Middle frontal gyrus (tissue), 1 donor: ENCODE measurements around the gene LSM14A.

ENCODE experiments used
- DNase-seq: peaks from one replicate; pipeline ENCODE4 v3.0.0-alpha.2; 2015; ENCODE audit warnings: low spot score; ENCODE audit errors: extremely low spot score

Gene LSM14A

DNA sequence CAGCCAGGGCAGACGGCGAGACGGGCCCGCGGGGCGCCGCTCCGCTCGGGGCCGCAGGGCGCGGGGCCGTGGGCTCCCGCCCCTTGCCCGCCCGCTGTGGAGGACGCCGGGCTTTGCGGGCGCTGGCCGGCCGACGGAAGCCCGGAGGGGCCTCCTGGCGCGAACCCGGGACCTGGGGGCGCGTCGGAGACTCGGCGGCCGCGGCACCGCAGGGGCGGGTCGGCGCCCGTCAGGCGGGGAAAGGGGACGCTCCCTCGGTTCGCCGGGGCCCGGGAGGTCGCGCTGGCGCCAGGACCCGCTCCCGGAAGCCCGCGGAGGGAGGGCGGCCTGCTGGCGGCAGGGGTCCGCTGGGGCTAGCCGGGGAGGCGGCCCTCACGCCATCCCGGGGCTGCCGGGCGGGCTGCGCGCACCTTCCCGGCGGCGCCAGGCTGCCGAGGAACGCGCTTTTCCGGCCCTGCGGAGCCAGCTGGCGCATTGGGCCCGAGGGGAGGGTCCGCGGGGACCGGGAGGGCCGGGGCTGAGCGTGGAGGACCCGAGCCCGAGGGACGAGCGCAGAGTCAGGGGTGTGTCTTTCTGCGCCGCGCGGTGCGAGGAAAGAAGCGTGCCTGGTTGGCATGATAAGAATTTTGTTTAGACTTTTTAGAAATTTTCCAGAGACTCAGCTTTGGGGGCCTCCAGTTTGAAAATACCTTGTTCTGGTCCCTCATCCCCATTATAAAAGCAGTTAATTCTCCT is 82.6 kb downstream of the LSM14A start:
- no peak for DNase-seq

DNA sequence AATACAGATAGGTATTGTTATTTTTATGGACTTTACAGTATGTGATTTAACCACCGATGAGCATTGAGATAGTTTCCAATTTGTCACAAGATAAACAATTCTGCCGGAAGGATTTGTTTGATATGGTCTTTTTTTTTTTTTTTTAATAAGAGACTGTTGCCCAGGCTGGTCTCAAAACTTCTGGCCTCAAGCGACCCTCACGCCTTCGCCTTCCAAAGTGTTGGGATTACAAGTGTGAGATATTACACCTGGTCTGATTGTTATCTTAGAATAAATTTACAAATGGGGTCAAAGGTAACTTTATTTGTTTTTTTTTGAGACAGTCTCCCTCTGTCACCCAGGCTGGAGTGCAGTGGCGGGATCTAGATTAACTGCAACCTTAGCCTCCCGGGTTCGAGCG is 83.2 kb downstream of the LSM14A start:
- DNase-seq, result no peak

DNA sequence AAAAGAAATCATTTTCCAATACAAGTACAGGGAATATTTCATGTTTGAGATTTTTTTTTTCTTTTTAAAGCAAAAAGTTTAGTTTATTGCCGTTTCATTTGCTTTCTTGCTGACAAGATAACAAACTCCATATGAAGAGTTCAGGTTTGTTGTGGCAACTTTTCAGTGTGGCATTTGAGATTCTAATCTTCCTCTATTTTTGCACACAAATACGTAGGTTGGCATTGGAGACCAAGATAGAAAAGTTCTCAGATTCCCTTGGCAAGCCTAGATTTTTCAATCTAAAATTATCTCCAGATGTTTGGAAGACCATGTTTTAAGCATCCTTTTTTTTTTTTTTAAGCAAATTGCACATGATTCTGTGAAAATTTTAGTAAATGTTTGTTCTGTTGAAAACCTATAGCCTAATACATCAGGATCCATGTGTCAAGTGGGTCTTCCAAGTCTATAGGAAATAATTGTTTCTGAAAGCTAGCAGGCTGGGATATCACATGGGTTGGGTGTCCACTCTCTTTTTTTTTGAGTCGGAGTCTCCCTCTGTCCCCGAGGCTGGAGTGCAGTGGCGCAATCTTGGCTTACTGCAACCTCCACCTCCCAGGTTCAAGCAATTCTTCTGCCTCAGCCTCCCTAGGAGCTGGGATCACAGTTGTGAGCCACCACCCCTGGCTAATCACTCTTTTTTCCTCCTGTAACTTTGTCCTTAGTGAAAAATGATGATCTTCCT is 84.7 kb downstream of the LSM14A start:
- DNase-seq, result no peak

DNA sequence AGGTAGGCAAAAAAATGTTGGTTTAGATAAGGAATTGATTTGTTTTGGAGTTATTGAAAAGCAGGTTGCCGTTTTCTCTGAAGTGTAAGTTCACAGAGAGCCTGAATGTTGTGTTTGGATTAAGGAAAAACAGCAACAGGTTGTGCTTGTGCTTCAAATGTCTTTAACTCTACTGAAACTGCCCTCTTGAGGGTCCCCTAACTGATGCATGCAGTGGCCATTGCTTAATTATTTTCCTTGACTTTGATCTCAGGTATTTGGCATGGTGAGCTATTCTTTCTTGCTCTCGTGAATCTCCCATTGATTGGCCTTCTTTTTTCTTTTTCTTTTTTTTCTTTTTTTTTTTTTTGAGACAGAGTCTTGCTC is 85.2 kb downstream of the LSM14A start:
- DNase-seq, result no peak

DNA sequence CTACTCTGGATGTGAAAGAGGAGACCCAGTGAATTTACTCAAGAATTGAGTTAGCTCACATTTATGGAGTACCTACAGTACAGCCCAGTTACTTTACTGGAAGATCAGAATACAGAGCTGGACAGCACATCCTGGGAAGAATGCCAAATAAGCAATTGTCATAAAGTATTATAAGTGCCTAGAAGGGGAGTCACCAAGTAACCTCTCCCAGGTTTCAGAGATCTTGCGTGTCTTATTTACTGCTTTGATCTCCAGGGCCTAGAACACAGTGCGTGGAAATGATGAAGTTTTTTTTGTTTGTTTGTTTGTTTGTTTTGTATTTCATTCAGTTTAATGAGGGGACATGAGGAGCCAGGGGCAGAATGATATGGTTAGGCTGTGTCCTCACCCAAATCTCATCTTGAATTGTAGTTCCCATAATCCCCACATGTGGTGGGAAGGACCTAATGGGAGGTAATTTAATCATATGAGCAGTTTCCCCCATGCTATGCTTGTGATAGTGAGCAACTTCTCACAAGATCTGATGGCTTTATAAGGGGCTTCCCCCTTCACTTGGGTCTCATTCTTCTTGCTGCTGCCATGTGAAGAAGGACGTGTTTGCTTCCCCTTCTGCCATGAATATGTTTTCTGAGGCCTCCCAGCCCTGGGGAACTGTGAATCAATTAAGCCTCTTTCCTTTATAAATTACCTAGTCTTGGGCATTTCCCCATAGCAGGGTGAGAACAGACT is 87.2 kb downstream of the LSM14A start:
- no peak for DNase-seq

DNA sequence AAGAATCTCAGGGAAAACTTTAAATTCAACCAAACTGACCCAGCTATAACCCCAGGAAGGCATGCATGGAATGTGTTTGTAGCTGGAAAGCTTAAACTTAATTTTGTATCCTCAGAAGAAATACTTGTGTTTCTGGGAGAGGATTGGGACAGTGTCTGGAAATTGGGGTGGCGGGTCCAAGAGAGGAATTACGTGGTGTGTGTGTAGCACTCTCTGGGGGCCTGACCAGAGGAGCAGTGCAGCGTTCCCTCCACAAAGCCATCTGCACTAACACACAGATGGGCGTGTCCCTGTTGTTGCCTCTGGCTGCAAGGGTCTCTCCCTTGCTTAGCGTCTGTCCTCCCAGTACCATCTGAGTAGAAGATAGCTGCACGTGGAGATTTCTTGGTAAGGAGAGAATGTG is 88.5 kb downstream of the LSM14A start:
- DNase-seq, result no peak

DNA sequence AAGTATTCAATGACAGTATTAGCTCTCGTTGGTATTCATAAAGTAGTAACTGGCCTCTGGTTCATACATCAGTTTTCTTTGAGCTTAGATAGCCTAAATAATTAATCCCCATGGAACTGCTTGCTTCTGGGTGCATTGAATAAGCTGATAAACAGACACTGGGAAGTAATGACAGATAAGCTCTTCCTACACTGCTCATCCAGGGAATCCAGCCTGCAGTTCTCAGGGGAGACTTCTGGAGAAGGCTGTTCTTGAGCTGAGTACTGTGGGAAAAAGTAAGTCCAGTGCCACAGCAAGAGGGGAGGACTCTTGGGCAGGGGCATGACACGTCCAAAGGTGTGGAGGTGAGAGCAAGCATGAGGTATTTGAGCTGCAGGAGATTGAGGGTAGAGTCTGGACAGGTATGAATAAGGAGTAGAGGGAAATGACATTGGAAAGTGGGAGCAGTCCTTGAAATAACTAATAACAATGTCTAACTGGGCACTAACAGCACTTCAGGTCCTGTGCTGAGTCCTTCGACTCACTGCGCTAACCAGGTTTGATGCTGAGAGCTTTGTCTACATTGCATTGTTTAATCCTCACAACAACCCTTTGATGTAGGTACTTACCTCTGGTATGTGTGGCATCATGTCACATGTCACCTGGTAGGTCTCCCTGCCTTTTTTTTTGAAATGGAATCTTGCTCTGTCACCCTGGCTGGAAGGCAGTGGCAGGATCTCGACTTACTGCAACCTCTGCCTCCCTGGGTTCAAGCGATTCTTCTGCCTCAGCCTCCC is 89.2 kb downstream of the LSM14A start:
- DNase-seq, result no peak

DNA sequence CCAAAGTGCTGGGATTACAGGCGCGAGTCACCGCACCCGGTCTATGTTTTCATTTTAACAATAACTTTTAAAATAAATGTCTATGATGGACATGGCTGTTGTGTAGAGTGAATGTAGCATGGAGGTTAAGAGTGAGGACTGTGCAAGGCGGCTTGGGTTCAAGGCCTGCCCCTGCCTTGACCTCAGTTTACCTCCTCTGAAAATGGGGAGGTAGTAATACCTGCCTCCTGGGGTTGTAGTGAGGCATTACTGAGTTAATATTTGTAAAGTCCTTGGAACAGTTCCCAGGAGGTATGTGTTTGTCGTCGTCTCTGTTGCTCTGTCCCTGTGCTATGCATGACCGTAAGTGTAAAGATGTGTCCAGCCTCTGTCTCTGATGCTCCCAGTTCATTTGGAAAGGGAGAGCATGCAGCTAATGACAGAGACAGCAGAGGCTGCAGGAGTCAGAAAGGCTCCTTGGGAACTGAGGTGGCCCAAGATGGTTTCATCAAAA is 91.5 kb downstream of the LSM14A start:
- no peak for DNase-seq

DNA sequence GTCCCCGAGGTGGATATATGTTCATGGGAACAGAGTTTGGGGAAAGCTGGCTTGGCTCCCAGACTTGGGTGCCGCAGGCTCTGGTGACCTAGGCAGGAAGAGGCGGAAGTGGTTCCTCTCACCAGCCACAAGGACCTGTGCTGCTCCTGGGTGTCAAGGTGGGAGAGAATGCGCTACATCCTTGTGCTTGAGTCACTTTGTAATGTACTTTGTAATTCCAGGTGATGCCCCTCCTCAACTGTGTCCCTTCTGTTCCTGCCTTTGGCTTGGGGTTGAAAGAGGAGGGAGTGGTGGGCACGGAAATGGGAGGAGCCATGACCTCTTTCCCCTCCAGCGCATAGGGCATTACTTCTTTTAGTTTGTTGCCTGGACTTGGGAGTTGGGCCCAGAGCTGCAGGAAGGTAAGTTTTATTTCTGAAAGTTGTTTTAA is 92.9 kb downstream of the LSM14A start:
- no peak for DNase-seq

DNA sequence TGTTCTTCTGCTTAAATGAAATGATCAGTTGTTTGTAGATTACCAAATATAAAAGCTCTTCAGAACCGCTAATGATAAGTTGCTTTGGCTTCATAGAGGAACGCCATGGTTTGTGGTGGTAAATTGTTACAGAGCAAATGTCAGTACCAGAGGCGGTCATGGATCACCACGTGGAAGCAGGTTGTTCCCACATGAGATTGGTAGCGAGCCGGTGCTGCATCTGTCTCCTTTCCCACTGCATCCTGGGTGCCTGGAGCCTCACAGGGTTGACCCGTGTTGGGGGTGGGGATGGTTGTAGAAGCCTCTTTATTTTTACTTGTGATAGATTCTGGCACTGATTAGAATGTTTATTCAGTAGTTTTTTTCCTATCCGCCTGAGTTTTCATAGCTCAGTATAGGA is 96.8 kb downstream of the LSM14A start:
- DNase-seq, result no peak

DNA sequence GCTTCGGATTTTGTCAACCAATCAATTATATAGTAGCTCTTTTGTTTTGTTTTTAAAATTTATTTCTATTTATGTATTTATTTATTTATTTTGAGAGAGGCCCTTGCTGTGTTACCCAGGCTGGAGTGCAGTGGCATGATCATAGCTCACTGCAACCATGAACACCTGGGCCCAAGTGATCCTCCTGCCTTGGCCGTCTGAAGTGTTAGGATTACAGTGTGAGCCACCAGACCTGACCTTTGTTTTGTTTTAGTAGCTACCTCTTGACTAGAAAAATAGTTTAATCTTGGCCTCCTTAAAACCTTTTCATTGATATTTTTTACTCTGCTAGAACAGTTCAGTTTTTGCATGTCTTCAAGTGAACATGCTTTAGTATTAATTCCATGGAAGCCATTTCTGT is 97.2 kb downstream of the LSM14A start:
- no peak for DNase-seq

DNA sequence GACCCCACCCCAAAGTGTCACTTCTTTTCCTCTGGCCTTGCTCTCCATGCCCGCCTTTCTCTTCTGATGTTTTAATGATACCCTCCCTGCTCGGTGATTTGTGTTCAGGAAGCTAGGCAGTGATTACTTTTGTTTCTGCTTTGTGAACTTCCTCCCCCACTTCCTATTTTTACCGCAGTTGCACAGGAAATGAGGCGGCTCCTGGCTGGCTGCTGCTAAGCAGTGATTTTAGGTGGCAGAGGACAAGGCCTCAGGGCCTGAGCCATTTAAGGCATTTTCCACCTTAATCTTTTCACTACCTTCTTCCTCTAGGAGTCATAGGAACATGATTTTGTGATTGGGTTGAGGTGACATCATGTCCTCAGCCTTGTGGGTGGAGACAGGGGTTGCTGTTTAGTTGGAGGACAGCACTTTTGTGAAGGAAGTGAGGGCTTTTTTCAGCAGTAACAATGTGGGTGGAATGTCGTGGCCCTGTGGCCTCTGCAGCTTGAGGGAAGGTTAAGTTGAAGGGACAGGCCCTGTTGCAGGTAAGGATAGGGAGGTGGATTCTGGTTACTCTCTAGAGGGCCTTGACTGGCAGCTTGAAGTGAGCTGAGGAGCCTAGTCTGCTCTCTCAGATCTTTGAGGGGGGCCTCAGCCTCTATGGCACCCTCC is 97.8 kb downstream of the LSM14A start:
- no peak for DNase-seq

DNA sequence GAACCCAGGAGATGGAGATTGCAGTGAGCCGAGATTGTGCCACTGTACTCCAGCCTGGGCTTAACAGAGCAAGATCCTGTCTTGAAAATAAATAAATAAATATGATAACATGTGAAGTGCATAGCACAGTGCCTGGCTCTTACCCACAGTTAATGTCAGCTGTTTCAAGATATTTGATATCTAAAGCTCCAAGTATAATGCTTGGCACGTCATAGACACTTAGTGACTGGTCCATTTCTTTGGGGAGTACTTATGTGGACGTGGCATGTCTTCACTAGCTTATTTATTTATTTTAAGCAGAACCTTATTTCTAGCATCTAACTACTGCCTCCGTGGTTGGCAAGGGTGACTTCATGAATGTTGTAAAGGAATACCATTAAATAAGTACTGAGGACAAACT is 100.8 kb downstream of the LSM14A start:
- no peak for DNase-seq

DNA sequence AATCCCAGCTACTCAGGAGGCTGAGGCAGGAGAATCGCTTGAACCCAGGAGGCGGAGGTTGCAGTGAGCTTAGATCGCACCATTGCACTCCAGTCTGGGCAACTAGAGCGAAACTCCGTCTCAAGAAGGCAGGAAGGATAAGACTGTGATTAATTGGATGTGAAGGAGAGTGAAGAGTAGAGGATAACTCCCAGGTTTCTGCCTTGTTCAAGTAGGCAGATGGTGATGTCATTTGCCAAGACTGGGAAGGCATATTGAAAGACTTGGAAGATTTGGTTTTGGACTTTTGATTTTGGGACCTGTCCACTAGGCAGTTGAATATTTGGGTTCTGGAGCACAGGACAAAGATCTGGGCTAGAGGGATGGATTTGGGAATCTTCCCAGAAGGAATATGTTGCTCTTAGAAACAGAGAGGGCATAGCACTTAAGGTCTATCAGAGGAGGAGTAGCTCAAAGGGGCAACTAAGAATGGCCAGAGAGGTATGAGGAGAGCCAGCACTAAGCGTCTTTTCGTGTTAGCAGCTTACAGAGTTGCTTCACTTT is 102.1 kb downstream of the LSM14A start:
- no peak for DNase-seq

DNA sequence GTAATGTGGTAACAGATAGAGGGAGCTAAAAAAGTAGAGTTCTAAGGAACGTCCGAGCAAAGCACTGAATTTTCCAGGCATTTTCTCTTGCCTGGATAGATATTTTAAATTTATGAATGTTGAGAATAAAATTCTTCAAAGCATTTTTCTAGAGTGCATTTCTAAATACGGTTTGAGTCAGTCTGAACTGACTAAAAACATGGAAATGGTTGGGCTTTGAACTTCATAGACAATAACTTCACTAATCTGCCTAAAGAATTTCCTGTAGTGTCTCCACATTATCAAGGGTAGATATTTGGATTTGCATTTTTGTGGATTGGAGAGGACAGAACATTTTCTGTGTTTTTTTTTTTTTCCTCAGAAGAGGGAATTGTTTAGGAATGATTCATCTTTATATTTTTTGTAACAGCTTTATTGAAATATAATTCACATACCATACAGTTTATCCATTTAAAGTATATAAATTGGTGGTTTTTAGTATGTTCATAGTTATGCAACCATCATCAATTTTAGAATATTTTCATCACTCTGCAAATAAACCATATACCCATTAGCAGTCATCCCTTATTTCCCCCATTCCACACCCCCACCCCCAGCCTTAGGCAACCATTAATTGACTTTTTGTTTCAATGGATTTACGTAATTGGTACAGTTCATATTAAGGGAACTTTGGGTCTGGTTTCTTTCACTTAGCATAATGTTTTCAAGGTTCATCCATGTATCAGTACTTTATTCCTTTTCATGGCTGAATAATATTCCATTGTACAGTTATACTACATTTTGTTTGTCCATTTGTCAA is 102.7 kb downstream of the LSM14A start:
- no peak for DNase-seq

DNA sequence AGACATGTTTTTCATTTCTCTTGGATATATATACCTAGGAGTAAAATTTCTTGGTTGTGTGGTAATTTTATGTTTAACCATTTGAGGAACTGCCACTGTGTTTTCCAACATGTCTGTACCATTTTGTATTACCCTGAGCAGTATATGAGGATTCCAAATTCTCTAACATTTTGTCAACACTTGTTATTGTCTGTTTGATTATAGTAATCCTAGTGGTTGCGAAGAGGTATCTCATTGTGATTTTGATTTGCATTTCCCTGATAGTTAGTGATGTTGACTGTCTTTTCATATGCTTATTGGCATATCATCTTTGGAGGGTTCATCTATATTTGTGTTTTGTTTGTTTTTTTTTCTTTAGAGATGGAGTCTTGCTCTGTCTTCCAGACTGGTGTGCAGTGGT is 103.4 kb downstream of the LSM14A start:
- DNase-seq, result no peak

DNA sequence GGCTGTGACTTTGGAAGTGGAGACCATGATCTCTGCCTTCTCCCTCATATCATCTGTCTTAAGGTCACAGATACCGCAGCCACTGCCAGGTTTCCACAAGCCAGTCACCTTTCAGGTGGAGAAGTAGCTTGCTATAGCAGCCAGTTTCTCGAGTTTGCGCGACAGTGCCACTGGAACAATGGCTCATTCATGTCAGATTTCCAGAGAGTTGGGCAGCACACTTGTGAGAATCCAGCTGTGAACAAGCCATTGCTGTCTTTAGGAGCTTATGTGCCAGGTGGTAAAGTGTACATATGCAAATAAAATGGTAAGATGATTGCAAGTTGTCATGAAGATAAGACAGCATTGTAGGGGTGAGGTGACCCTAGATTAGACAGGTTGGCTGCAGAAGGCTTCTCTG is 104.3 kb downstream of the LSM14A start:
- no peak for DNase-seq

DNA sequence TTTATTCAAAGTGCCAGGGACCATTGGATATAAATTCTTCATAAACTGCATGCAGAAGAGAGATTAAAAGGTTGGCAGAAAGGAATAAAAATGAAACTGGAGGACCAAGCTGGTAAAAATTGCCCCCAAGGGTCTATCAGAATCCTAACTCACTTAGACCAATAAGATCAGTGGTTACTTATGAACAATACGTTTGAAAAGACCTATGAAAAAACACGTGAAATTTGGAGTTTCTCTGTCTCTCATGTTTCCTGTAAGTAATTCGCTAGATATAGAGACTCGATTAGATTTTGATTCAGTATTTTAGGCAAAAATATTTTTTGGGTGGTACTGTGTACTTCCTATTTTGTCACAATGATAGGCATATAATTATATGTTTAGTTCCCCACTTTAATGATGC is 104.9 kb downstream of the LSM14A start:
- DNase-seq, result no peak

DNA sequence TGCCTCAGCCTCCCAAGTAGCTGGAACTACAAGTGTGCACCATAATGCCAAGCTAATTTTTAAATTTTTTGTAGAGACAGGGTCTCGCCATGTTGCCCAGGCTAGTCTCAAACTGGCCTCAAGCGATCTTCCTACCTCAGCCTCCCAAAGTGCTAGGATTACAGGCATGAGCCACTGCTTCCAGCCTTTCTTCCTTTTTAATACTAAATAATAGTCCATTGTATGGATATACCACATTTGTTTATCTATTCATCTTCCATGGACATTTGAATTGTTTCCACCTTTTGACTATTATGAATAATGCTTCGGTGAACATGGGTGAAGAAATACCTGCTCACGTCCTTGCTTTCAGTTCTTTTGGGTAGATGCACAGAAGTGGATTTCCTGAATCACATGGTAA is 106.5 kb downstream of the LSM14A start:
- no peak for DNase-seq
